GM23338 (cell line): ENCODE measurements around the gene SVIL. TPM values are rescaled to one million over a fixed set of nuclear protein-coding genes. Genes with fewer than 3 reads are reported as not detected.

Experiments used
- ATAC-seq: fragments of 200-7000 bp; cut with Tn5 transposase; 3 replicates; pipeline ENCODE4 v1.9.1; 2020
- DNase-seq: peaks from one replicate; pipeline ENCODE4 v3.0.0-alpha.2; 2015; ENCODE audit warnings: low spot score
- H2AFZ ChIP-seq: fragments of 200-600 bp; sonication (generic); 2 replicates; pipeline ENCODE4 v1.8.0; 2016; ENCODE audit warnings: antibody characterized with exemption, mild to moderate bottlenecking, moderate library complexity
- H3F3A ChIP-seq: fragments of 200-600 bp; sonication (generic); replicated peaks from 2 replicates; pipeline ENCODE4 v1.8.0; 2017; ENCODE audit warnings: antibody characterized with exemption, mixed run types, low read depth
- H3K27ac ChIP-seq: fragments of 200-600 bp; sonication (generic); 2 replicates; pipeline ENCODE4 v1.6.1; 2016; ENCODE audit warnings: low read depth
- H3K27me3 ChIP-seq: fragments of 200-600 bp; sonication (generic); 2 replicates; pipeline ENCODE4 v1.8.0; 2016; ENCODE audit warnings: mild to moderate bottlenecking, mixed run types, moderate library complexity; ENCODE audit not compliant: insufficient read depth
- H3K36me3 ChIP-seq: fragments of 200-600 bp; sonication (generic); 2 replicates; pipeline ENCODE4 v1.8.0; 2016; ENCODE audit warnings: mild to moderate bottlenecking; ENCODE audit not compliant: insufficient read depth
- H3K4me1 ChIP-seq: fragments of 200-600 bp; sonication (generic); 2 replicates; pipeline ENCODE4 v1.8.0; 2016; ENCODE audit warnings: mild to moderate bottlenecking, moderate library complexity; ENCODE audit not compliant: insufficient read depth
- H3K4me2 ChIP-seq: fragments of 200-600 bp; sonication (generic); 2 replicates; pipeline ENCODE4 v1.7.1; 2017; ENCODE audit warnings: mixed run types
- H3K4me3 ChIP-seq: fragments of 200-600 bp; sonication (generic); 2 replicates; pipeline ENCODE4 v1.6.1; 2016; ENCODE audit warnings: mixed run types
- H3K79me2 ChIP-seq: fragments of 200-600 bp; sonication (generic); replicated peaks from 2 replicates; pipeline ENCODE4 v1.8.0; 2017; ENCODE audit warnings: mild to moderate bottlenecking; ENCODE audit not compliant: insufficient read depth
- H3K9me2 ChIP-seq: fragments of 200-600 bp; sonication (generic); 2 replicates; pipeline ENCODE4 v1.8.0; 2017; ENCODE audit not compliant: insufficient read depth
- H4K20me1 ChIP-seq: fragments of 200-600 bp; sonication (generic); replicated peaks from 2 replicates; pipeline ENCODE4 v1.8.0; 2017; ENCODE audit warnings: mild to moderate bottlenecking; ENCODE audit not compliant: insufficient read depth
- H3K27ac Mint-ChIP-seq: 2 replicates; pipeline ENCODE4 v1.8.0; 2020; ENCODE audit warnings: inconsistent platforms, mild to moderate bottlenecking, moderate library complexity, mixed read lengths
- H3K27me3 Mint-ChIP-seq: 3 replicates; pipeline ENCODE4 v1.8.0; 2022; ENCODE audit warnings: low read depth, mild to moderate bottlenecking, moderate library complexity, mixed read lengths, inconsistent platforms; ENCODE audit not compliant: insufficient read depth, poor library complexity
- H3K36me3 Mint-ChIP-seq: 3 replicates; pipeline ENCODE4 v1.8.0; 2021; ENCODE audit warnings: low read depth, mild to moderate bottlenecking, inconsistent platforms, moderate library complexity, mixed read lengths
- H3K4me1 Mint-ChIP-seq: 3 replicates; pipeline ENCODE4 v1.8.0; 2020; ENCODE audit warnings: mild to moderate bottlenecking, inconsistent platforms, mixed read lengths
- H3K4me3 Mint-ChIP-seq: 3 replicates; pipeline ENCODE4 v1.8.0; 2021; ENCODE audit warnings: moderate library complexity, mild to moderate bottlenecking, inconsistent platforms, mixed read lengths
- H3K9me3 Mint-ChIP-seq: 3 replicates; pipeline ENCODE4 v1.8.0; 2020; ENCODE audit warnings: moderate library complexity, mild to moderate bottlenecking, inconsistent platforms, mixed read lengths
- CREB1 ChIP-seq: fragments of 250-450 bp; sonication (Bioruptor Pico); IDR thresholded peaks from 2 replicates; pipeline ENCODE4 v1.5.0; 2020; ENCODE audit warnings: low read depth, mild to moderate bottlenecking, moderate library complexity
- CTCF ChIP-seq, 2 experiments: fragments of 200-600 bp in 1 of 2; sonication (generic) in 1 of 2; conservative IDR thresholded peaks; 2 replicates each; pipeline versions ENCODE4 v1.5.1 to v1.6.1; 2016 to 2017; ENCODE audit warnings: antibody characterized with exemption in 2 of 2, low read depth in 2 of 2, mild to moderate bottlenecking in 2 of 2, moderate library complexity in 1 of 2
- ETS1 ChIP-seq: IDR thresholded peaks from 2 replicates; pipeline ENCODE4 v1.6.1; 2016; ENCODE audit warnings: antibody characterized with exemption
- EZH2 ChIP-seq: fragments of 200-600 bp; sonication (generic); IDR thresholded peaks from one replicate; pipeline ENCODE4 v1.8.0; 2017; ENCODE audit warnings: antibody characterized with exemption, mild to moderate bottlenecking, low read depth; ENCODE audit not compliant: unreplicated experiment
- EZH2phosphoT487 ChIP-seq: fragments of 200-600 bp; sonication (generic); IDR thresholded peaks from one replicate; pipeline ENCODE4 v1.8.1; 2018; ENCODE audit warnings: antibody characterized with exemption; ENCODE audit not compliant: unreplicated experiment
- JUNB ChIP-seq: IDR thresholded peaks from one replicate; pipeline ENCODE4 v1.6.1; 2016; ENCODE audit warnings: antibody characterized with exemption; ENCODE audit not compliant: unreplicated experiment
- NANOG ChIP-seq: IDR thresholded peaks from 2 replicates; pipeline ENCODE4 v1.6.1; 2016; ENCODE audit warnings: antibody characterized with exemption, borderline replicate concordance
- POLR2AphosphoS5 ChIP-seq: IDR thresholded peaks from 2 replicates; pipeline ENCODE4 v1.6.1; 2016; ENCODE audit warnings: antibody characterized with exemption, low read depth
- STAT1 ChIP-seq: IDR thresholded peaks from one replicate; pipeline ENCODE4 v1.6.1; 2016; ENCODE audit warnings: antibody characterized with exemption; ENCODE audit not compliant: unreplicated experiment
- ZNF114 ChIP-seq: fragments of 250-450 bp; sonication (Bioruptor Pico); IDR thresholded peaks from 2 replicates; pipeline ENCODE4 v1.5.0; 2020; ENCODE audit warnings: mild to moderate bottlenecking, moderate library complexity
- ZNF331 ChIP-seq: fragments of 250-450 bp; sonication (Bioruptor Pico); IDR thresholded peaks from 2 replicates; pipeline ENCODE4 v1.5.0; 2020; ENCODE audit warnings: low read depth, mild to moderate bottlenecking, moderate library complexity
- polyA plus RNA-seq: library from polyadenylated mRNA; unstranded; fragments of >200 nt; fragmentation: Nextera tagmentation; extraction: Ambion mirVana; gene quantifications from 2 replicates; pipeline ENCODE4 v1.2.1, GENCODE V29; 2016
- total RNA-seq: library from RNA; depleted of rRNA; stranded (reverse); fragments of >200 nt; shearing (Covaris generic); gene quantifications from 2 replicates; pipeline ENCODE4 v1.2.3, GENCODE V29; 2014
- TF ChIP-seq, protein P1 (sequence below): IDR thresholded peaks from one replicate; pipeline ENCODE4 v1.6.1; 2018; ENCODE audit warnings: antibody characterized with exemption; ENCODE audit not compliant: unreplicated experiment
- TF ChIP-seq, protein P2 (sequence below): fragments of 250-450 bp; sonication (Bioruptor Pico); IDR thresholded peaks from 2 replicates; pipeline ENCODE4 v1.5.0; 2020; ENCODE audit warnings: mild to moderate bottlenecking, moderate library complexity

SVIL gene
- total and polyA plus RNA-seq, 2 experiments from 2014 or later, result 8.8 to 34.9 TPM

DNA sequence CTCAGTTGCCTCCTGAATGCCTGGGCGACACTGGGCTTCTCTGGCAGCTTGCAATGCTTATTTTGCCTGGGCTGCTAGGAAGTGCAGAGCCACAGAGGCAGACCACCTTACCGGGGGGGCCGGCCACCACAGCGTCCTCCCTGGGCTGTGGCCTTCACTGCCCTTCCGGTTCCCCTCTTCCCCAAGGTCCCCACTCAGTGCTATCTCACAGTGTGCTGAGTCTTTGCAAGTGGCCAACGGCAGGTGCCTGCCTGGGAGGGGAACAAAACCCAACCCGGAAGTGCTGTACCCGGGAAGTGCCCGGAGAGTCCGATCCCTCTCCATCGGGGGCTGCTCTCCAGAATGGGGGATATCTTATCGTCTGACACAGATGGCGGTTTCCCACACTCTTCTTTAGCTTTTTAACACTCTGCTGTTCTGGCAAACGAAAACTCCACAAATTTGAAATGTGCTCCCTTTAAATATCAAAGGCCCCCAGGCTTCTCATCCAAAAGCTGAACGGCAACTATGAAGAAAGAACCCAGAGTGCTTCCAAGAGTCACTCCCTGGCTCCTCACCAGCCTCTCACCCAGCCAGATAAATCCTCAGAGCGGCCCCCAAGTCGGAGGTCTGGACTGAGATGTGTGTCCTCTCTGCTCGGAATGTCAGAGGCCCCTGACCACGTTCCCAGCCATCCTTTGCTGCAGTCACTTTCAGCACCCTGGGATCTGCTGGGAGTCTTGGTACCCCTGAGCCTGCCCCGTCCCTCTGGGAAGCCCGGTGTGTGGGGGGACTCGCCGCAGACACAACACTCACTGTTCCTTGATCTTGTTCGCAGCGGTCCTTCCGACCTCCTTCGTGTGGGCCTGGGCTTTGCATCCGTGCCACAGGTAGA is 165.1 kb downstream of the SVIL start:
- TF ChIP-seq ZNF114 (CRISPR knock-in tag), result no peak
- TF ChIP-seq, protein P1, sequence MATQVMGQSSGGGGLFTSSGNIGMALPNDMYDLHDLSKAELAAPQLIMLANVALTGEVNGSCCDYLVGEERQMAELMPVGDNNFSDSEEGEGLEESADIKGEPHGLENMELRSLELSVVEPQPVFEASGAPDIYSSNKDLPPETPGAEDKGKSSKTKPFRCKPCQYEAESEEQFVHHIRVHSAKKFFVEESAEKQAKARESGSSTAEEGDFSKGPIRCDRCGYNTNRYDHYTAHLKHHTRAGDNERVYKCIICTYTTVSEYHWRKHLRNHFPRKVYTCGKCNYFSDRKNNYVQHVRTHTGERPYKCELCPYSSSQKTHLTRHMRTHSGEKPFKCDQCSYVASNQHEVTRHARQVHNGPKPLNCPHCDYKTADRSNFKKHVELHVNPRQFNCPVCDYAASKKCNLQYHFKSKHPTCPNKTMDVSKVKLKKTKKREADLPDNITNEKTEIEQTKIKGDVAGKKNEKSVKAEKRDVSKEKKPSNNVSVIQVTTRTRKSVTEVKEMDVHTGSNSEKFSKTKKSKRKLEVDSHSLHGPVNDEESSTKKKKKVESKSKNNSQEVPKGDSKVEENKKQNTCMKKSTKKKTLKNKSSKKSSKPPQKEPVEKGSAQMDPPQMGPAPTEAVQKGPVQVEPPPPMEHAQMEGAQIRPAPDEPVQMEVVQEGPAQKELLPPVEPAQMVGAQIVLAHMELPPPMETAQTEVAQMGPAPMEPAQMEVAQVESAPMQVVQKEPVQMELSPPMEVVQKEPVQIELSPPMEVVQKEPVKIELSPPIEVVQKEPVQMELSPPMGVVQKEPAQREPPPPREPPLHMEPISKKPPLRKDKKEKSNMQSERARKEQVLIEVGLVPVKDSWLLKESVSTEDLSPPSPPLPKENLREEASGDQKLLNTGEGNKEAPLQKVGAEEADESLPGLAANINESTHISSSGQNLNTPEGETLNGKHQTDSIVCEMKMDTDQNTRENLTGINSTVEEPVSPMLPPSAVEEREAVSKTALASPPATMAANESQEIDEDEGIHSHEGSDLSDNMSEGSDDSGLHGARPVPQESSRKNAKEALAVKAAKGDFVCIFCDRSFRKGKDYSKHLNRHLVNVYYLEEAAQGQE, result no peak
- TF ChIP-seq JUNB, result no peak
- TF ChIP-seq POLR2AphosphoS5, result no peak
- no peak for TF ChIP-seq STAT1
- no peak for TF ChIP-seq EZH2
- no peak for TF ChIP-seq ETS1
- TF ChIP-seq CREB1, result no peak
- no peak for TF ChIP-seq NANOG
- TF ChIP-seq CTCF (conservative IDR thresholded peaks at IDR 0.05; ENCODE audit: low read depth in 2 of 2), result no peak
- TF ChIP-seq EZH2phosphoT487, result no peak
- TF ChIP-seq ZNF331 (CRISPR knock-in tag), result no peak
- TF ChIP-seq, protein P2, sequence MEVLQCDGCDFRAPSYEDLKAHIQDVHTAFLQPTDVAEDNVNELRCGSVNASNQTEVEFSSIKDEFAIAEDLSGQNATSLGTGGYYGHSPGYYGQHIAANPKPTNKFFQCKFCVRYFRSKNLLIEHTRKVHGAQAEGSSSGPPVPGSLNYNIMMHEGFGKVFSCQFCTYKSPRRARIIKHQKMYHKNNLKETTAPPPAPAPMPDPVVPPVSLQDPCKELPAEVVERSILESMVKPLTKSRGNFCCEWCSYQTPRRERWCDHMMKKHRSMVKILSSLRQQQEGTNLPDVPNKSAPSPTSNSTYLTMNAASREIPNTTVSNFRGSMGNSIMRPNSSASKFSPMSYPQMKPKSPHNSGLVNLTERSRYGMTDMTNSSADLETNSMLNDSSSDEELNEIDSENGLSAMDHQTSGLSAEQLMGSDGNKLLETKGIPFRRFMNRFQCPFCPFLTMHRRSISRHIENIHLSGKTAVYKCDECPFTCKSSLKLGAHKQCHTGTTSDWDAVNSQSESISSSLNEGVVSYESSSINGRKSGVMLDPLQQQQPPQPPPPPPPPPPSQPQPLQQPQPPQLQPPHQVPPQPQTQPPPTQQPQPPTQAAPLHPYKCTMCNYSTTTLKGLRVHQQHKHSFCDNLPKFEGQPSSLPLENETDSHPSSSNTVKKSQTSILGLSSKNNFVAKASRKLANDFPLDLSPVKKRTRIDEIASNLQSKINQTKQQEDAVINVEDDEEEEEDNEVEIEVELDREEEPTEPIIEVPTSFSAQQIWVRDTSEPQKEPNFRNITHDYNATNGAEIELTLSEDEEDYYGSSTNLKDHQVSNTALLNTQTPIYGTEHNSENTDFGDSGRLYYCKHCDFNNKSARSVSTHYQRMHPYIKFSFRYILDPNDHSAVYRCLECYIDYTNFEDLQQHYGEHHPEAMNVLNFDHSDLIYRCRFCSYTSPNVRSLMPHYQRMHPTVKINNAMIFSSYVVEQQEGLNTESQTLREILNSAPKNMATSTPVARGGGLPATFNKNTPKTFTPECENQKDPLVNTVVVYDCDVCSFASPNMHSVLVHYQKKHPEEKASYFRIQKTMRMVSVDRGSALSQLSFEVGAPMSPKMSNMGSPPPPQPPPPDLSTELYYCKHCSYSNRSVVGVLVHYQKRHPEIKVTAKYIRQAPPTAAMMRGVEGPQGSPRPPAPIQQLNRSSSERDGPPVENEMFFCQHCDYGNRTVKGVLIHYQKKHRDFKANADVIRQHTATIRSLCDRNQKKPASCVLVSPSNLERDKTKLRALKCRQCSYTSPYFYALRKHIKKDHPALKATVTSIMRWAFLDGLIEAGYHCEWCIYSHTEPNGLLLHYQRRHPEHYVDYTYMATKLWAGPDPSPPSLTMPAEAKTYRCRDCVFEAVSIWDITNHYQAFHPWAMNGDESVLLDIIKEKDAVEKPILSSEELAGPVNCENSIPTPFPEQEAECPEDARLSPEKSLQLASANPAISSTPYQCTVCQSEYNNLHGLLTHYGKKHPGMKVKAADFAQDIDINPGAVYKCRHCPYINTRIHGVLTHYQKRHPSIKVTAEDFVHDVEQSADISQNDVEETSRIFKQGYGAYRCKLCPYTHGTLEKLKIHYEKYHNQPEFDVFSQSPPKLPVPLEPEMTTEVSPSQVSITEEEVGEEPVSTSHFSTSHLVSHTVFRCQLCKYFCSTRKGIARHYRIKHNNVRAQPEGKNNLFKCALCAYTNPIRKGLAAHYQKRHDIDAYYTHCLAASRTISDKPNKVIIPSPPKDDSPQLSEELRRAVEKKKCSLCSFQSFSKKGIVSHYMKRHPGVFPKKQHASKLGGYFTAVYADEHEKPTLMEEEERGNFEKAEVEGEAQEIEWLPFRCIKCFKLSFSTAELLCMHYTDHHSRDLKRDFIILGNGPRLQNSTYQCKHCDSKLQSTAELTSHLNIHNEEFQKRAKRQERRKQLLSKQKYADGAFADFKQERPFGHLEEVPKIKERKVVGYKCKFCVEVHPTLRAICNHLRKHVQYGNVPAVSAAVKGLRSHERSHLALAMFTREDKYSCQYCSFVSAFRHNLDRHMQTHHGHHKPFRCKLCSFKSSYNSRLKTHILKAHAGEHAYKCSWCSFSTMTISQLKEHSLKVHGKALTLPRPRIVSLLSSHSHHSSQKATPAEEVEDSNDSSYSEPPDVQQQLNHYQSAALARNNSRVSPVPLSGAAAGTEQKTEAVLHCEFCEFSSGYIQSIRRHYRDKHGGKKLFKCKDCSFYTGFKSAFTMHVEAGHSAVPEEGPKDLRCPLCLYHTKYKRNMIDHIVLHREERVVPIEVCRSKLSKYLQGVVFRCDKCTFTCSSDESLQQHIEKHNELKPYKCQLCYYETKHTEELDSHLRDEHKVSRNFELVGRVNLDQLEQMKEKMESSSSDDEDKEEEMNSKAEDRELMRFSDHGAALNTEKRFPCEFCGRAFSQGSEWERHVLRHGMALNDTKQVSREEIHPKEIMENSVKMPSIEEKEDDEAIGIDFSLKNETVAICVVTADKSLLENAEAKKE (CRISPR knock-in tag), result no peak
- no peak overlapping the region for H3K4me3 ChIP-seq
- H3K79me2 ChIP-seq, result no peaks in the 10 kb centered on the region
- no peak overlapping the region for H3K27ac ChIP-seq
- H3F3A ChIP-seq, result no peaks in the 10 kb centered on the region
- no peak overlapping the region for H3K4me3 Mint-ChIP-seq
- no peaks in the 10 kb centered on the region; the same call in 1 of the 2 replicates for H3K36me3 ChIP-seq
- H3K4me2 ChIP-seq, result no peak overlapping the region
- H3K9me3 Mint-ChIP-seq, result no peaks in the 10 kb centered on the region
- H3K27ac Mint-ChIP-seq, result no peak overlapping the region; the same call in 1 of the 2 replicates
- H3K36me3 Mint-ChIP-seq, result peaks cover 13% of the 10 kb centered on the region
- H3K27me3 Mint-ChIP-seq, result peaks cover 11% of the 10 kb centered on the region
- H3K27me3 ChIP-seq, result no peaks in the 10 kb centered on the region
- ATAC-seq, result peak; percentile 11; the same call in 2 of the 3 replicates
- peaks cover 29% of the 10 kb centered on the region for H3K4me1 Mint-ChIP-seq
- no peaks in the 10 kb centered on the region for H4K20me1 ChIP-seq
- no peak for DNase-seq
- H3K4me1 ChIP-seq, result peaks cover 15% of the 10 kb centered on the region
- H2AFZ ChIP-seq, result no peak overlapping the region
- H3K9me2 ChIP-seq, result no peaks in the 10 kb centered on the region
